HG03439 (cell line): ENCODE data around the gene IL13.

ENCODE experiments used
- ATAC-seq: cut with Tn5 transposase; IDR thresholded peaks from one replicate; pipeline ENCODE4 v1.9.1; 2021; ENCODE audit warnings: mild to moderate bottlenecking, moderate library complexity; ENCODE audit not compliant: unreplicated experiment

The IL13 gene

GRCh38 chr5:132669455-132669820 is 11.5 kb downstream of the IL13 start:
- no peak for ATAC-seq

GRCh38 chr5:132669966-132670882 is 12.3 kb downstream of the IL13 start:
- no peak for ATAC-seq

- ATAC-seq = no peak
These were observed 13.0 kb downstream of the IL13 start for GRCh38 chr5:132671000-132671399.

- ATAC-seq = no peak
These were observed 15.5 kb downstream of the IL13 start for GRCh38 chr5:132673488-132673887.

DNA sequence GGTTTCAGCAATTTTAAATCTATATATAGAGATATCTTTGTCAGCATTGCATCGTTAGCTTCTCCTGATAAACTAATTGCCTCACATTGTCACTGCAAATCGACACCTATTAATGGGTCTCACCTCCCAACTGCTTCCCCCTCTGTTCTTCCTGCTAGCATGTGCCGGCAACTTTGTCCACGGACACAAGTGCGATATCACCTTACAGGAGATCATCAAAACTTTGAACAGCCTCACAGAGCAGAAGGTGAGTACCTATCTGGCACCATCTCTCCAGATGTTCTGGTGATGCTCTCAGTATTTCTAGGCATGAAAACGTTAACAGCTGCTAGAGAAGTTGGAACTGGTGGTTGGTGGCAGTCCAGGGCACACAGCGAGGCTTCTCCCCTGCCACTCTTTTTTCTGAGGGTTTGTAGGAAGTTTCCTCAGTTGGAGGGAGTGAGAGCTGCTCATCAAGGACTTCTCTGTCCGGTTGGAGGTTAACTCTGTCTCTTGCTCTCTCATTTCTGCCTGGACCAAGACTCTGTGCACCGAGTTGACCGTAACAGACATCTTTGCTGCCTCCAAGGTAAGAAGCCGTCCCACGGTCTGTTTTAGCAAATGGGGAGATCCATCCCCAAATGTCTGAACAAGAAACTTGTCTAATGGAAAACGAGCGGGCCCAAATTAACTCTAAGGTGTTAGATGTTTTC is 16.1 kb downstream of the IL13 start, which contains the start of gene IL4:
Gene IL4 (plus strand): TSS at position 51 of the 692 bp plus-strand sequence. CDS start 62 bp downstream, at position 113.
- ATAC-seq = no peak

DNA sequence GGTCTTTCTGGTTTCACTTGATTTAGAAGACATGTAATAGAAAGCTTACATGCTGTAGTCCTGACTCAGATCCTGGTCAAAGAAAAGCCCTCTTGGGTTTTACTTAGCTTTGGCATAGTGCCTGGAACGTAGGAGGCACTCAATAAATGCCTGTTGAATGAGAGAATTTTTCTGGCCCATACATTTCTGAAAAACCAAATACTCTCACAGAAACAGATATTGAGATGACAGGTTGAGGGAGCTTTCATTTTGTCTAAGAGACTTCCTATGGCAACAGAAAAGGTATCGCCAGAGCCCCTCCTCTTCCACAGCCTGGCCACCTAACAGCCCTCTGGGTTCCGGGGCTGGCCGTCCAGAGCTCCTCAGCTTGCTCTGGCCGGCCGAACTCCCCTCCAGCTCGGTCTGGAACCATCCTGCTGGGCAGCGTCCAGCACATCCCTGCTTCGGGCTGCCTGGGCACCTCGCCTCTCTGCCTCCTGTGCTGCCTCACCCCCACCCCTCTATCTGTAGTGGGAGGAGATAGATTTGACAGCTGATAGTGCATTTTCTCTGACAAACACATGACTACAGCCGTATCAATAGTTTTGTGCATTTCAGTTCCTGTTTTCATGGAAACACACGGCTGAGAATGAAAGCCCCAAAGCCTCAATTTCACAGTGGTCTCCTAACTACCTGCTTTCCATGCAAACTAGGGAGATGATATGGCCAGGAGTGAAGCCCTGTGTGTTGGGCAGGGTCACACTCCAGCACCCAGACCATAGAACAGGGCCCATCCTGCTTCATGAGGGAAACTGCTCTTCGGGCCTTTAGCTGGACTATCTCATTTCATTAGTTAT is 16.9 kb downstream of the IL13 start:
- ATAC-seq = peak; percentile 75

DNA sequence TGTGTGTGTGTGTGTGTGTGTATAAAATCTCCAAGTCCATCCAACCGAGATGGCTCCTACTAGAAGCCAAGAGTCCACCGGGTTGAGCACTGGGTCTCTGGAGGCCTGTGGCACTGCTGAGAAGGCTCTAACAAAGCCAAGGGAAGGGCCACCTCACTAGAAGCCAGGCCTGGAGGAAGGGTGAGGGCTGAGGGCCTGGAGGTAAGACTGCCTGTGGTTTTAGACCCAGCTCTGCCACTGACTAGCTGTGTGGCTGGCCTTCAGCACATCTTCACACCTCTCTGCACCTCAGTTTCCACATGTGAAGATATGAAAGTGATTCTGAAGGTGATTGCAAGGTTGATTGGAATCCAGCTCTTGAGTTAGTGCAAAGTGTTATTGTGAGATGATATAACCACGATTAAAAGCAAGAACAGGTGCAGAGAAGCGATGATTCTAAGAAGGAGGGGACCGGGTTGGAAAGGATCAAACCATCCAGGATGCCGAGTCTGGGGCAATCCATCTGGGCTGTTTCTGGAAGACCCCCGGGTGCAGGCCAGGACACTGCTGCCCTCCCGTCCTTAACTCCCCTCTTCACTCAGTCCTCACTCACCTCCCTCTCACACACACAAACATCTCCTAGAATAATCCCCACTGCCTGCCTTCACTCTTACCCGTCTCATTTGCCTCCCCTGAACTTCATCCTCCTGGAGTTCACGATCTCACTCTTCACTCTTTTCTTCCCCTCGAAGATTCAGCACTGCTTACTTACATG is 18.1 kb downstream of the IL13 start:
- no peak for ATAC-seq

DNA sequence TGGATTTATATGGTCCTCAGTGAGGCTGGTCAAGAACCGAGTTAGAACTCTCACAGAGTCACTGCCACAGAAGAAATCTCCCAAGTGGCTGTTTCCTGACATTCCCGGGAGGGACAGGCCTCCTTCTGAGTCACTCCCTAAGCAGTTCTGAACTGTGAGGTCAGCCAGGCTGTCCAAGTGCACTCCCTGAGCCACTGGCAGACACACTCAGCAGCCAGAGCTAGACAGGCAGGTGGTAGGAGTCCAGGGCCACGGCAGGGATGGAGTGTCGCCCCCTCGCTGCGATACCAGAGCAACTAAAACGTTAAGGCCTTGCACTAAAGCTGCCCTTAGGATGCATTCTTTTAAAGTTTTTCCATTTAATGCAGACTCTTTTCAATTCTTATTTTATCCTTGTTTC is 19.2 kb downstream of the IL13 start:
- ATAC-seq = no peak

- ATAC-seq = no peak
These were observed 19.9 kb downstream of the IL13 start for GRCh38 chr5:132677682-132678400.

- ATAC-seq = no peak
These were observed 20.8 kb downstream of the IL13 start for GRCh38 chr5:132678735-132679134.

DNA sequence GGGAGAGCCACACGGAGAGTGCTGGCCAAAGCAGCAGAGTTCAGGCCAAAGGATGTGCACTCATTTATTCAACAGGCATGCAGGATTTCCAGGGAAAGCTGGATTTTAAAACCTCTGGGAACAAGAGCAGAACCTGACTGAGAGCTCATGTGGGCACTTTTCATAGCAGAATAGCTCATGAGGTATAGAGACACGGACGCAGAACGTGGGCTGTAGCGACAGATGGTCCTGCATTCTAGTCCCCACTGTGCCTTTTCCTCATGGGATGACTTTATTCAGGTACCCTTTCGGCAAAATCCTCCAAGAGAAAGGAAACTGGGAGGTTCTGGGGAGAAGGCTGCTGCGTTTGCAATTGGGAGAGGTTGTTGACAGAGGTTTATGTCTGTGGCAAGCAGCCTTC is 21.2 kb downstream of the IL13 start:
- ATAC-seq = no peak

DNA sequence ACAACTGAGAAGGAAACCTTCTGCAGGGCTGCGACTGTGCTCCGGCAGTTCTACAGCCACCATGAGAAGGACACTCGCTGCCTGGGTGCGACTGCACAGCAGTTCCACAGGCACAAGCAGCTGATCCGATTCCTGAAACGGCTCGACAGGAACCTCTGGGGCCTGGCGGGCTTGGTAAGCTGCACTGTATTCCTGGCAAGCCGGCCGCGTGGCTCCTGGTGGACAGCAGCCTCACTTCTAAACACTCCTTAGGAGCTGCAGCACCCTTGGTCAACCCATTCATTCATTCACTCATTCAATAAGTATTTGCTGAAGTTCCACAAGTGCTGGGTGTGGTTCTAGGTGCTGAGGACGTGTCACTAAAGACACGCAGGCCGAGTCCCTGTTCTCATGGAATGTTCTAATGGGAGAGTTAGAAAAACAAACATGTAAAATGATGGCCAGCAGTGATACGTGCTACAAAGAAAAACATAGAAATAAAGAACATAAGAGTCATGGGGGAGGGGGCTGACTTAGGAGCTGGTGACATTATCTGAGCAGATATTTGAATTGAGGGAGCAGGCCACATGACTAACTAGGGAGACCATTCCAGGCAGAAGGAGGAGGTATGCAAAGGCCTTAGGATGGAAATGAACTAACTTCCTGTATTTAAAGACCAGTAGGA is 21.9 kb downstream of the IL13 start:
- no peak for ATAC-seq

GRCh38 chr5:132680780-132681475 is 23.0 kb downstream of the IL13 start:
- ATAC-seq = no peak

DNA sequence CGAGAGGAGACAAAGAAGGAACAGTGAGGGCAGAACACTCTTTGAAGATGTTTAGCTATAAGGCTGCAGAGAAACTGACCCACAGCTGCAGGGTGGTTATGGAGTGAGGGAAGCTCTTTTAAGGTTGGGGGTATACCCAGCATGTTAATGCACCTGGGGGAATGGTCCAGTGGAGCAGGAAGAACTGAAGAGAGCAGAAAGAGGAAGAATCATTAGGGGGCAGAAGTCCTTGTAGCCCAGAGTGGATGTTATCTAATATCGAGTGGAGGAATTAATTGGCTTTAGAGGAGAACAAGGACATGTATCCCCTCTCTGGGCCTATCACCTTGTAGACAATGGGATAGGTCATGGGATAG is 23.5 kb downstream of the IL13 start:
- no peak for ATAC-seq

GRCh38 chr5:132681983-132682382 is 24.0 kb downstream of the IL13 start:
- ATAC-seq = no peak

GRCh38 chr5:132684491-132684890 is 26.5 kb downstream of the IL13 start:
- no peak for ATAC-seq

- ATAC-seq = no peak
These were observed 27.1 kb downstream of the IL13 start for GRCh38 chr5:132684922-132685720.

- no peak for ATAC-seq
These were observed 28.2 kb downstream of the IL13 start for GRCh38 chr5:132686193-132686592.
